SKM-1 treated with dmso at 0.1 percent for 144 hours (cell line): ENCODE results near the gene SLC38A1.
"Not testable (repeated sequence)": the region's sequence is repeated elsewhere in the genome, so short reads cannot be mapped to it uniquely, and the experiment has no call there.

Experiments
- DNase-seq: peaks from one replicate; lab custom pipeline; 2025; ENCODE audit not compliant: unreplicated experiment; lab: John Stamatoyannopoulos, UW

Gene SLC38A1

GRCh38 chr12:46174061-46174662 is 94.7 kb downstream of the SLC38A1 start:
- DNase-seq, result peak; percentile 12

- no peak for DNase-seq
These were observed 100.4 kb downstream of the SLC38A1 start for GRCh38 chr12:46168426-46168825.

GRCh38 chr12:46167412-46167811 is 101.4 kb downstream of the SLC38A1 start:
- DNase-seq, result no peak

- DNase-seq, result no peak
These were observed 103.7 kb downstream of the SLC38A1 start for GRCh38 chr12:46165191-46165590.

GRCh38 chr12:46164186-46164761 is 104.6 kb downstream of the SLC38A1 start:
- DNase-seq, result no peak

- DNase-seq, result not testable (repeated sequence)
These were observed 106.2 kb downstream of the SLC38A1 start for GRCh38 chr12:46162549-46163076.

GRCh38 chr12:46160981-46161690 is 107.7 kb downstream of the SLC38A1 start:
- no peak for DNase-seq

GRCh38 chr12:46160101-46160980 is 108.5 kb downstream of the SLC38A1 start:
- DNase-seq, result no peak

- DNase-seq, result no peak
These were observed 109.4 kb downstream of the SLC38A1 start for GRCh38 chr12:46159309-46159901.

GRCh38 chr12:46158501-46158900 is 110.3 kb downstream of the SLC38A1 start:
- no peak for DNase-seq

- DNase-seq, result no peak
These were observed 114.4 kb downstream of the SLC38A1 start for GRCh38 chr12:46154221-46154985.

GRCh38 chr12:46153268-46153872 is 115.5 kb downstream of the SLC38A1 start:
- DNase-seq, result no peak

- DNase-seq, result no peak
These were observed 116.4 kb downstream of the SLC38A1 start for GRCh38 chr12:46152456-46152855.

GRCh38 chr12:46150735-46151134 is 118.1 kb downstream of the SLC38A1 start:
- DNase-seq, result no peak

GRCh38 chr12:46149905-46150304 is 118.9 kb downstream of the SLC38A1 start:
- DNase-seq, result no peak

GRCh38 chr12:46149079-46149464 is 119.8 kb downstream of the SLC38A1 start:
- no peak for DNase-seq

- DNase-seq, result no peak
These were observed 120.3 kb downstream of the SLC38A1 start for GRCh38 chr12:46148327-46149078.

GRCh38 chr12:46147144-46147543 is 121.7 kb downstream of the SLC38A1 start:
- DNase-seq, result no peak

- no peak for DNase-seq
These were observed 123.0 kb downstream of the SLC38A1 start for GRCh38 chr12:46145881-46146280.
